Small intestine (tissue), 7 donors: ENCODE results near the gene XAB2. TPM values are rescaled to one million over a fixed set of nuclear protein-coding genes. Genes with fewer than 3 reads are reported as not detected.
A peak's percentile ranks its signal among the peaks of the same experiment; 100 is the strongest.

Source experiments
- DNase-seq, 2 donors: peaks; one replicate each; pipeline versions ENCODE4 v3.0.0 to v3.0.0-alpha.2; 2013
- FAIRE-seq: peaks from 2 replicates; lab custom pipeline; 2012; peaks lifted over from hg19 to GRCh38; lab: Jason Lieb, UNC
- H3K27ac ChIP-seq, 3 donors: one replicate each; pipeline ENCODE4 v1.5.1; 2013; ENCODE audit warnings: low read length in 2 of 3, mild to moderate bottlenecking in 2 of 3, control low read depth in 1 of 3, inconsistent platforms in 1 of 3, low read depth in 1 of 3, moderate library complexity in 1 of 3
- H3K27me3 ChIP-seq, 3 donors: one replicate each; pipeline ENCODE4 v1.6.1; 2013; ENCODE audit warnings: low read length in 3 of 3, inconsistent platforms in 1 of 3; ENCODE audit not compliant: control insufficient read depth in 3 of 3, insufficient read depth in 3 of 3
- H3K36me3 ChIP-seq, 3 donors: one replicate each; pipeline ENCODE4 v1.6.1; 2013; ENCODE audit warnings: low read length in 3 of 3, inconsistent platforms in 1 of 3, low read depth in 1 of 3, mild to moderate bottlenecking in 1 of 3, moderate library complexity in 1 of 3; ENCODE audit not compliant: control insufficient read depth in 3 of 3, insufficient read depth in 2 of 3
- H3K4me1 ChIP-seq, 3 donors: one replicate each; pipeline ENCODE4 v1.6.1; 2013; ENCODE audit warnings: low read length in 2 of 3, inconsistent platforms in 1 of 3, low read depth in 1 of 3, mild to moderate bottlenecking in 1 of 3, moderate library complexity in 1 of 3; ENCODE audit not compliant: control insufficient read depth in 3 of 3, insufficient read depth in 2 of 3
- H3K4me3 ChIP-seq, 3 donors: one replicate each; pipeline ENCODE4 v1.5.1; 2013; ENCODE audit warnings: low read length in 3 of 3, control low read depth in 1 of 3, inconsistent platforms in 1 of 3, low read depth in 1 of 3, mild to moderate bottlenecking in 1 of 3, moderate library complexity in 1 of 3
- H3K9me3 ChIP-seq, 2 donors: one replicate each; pipeline ENCODE4 v1.6.1; 2013; ENCODE audit warnings: low read depth in 1 of 2, low read length in 1 of 2; ENCODE audit not compliant: control insufficient read depth in 2 of 2, insufficient read depth in 1 of 2
- WGBS, 3 donors: extraction: QIAGEN DNeasy Blood & Tissue Kit; methylation state at CpG; one replicate each; pipeline ENCODE4 v1.1.7; 2013; 5-methylcytosine and 5-hydroxymethylcytosine counted together
- polyA plus RNA-seq, 4 donors: library from polyadenylated mRNA; stranded (reverse) in 3 of 4; unstranded in 1 of 4; fragments of 200-250 nt in 3 of 4; fragments of 120-200 nt in 1 of 4; gene quantifications; one replicate each; pipeline versions ENCODE4 v1.2.1 to v1.2.3, GENCODE V29; 2013
- donor health status: healthy with polysubstance abuse.
- donor health status: control.
- donor health status: control.
- donor health status: Bipolar disorder and iron deficiency.
- donor health status: healthy.

The XAB2 gene
- polyA plus RNA-seq, 4 donors: 24.3 to 31.8 (median 29.3) TPM

DNA sequence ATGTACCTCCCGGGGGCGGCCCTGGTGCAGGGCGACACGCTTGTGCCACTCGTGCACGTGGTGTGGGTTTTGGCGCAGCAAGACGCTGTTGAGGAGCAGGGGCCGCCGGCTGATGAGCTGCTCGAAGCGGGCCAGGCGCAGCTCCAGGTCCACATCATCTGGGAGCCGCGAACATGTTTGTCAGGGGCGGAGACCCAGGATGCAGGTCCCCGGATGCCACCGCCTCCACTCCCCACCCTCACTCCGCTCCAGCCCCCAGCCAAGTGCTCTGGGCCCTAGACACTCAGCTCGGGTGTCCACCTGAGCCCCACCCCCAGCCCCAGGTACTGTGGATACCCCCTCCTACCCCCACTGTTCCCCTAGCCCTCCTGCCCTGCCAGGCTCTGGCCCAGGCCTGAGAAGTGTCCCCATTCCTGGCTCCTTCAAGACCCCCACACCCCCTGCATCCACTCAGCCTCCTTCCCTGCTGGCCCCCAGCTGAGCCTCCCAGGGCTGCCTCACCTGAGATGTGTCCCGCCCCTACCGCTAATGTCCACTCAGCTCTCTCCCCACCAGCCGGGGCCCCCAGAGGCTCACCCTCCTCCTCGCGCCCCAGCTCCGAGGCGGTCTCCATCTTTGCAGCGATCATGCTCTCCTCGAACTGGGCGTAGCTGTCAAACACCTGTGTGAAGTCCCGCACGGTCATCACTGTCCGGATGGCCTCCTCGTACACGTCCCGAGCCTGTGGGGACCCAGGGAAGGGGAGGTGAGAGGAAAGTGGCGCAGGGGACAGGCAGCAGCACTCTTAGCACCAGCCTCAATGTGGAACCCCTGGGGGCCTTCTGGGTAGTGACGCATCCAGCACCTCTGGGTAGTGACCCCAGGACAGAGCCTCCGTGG is 5.4 kb downstream of the XAB2 start:
- 93 to 94% (median 94%) methylated on average over 39 of the region's 39 CpGs for WGBS, 3 donors
- H3K27me3 ChIP-seq: no peaks in the 10 kb centered on the region
- no peak overlapping the region for H3K27ac ChIP-seq
- peaks cover 18 to 91% (median 19%) of the 10 kb centered on the region in 3 donors for H3K36me3 ChIP-seq
- DNase-seq: no peak
- no peak overlapping the region for H3K4me3 ChIP-seq
- FAIRE-seq: no peak
- H3K4me1 ChIP-seq: peaks cover 3 to 9% (median 8%) of the 10 kb centered on the region in 3 donors
- H3K9me3 ChIP-seq: no peaks in the 10 kb centered on the region

GRCh38 chr19:7622933-7623685 is 6.2 kb downstream of the XAB2 start:
- H3K27ac ChIP-seq: no peak overlapping the region
- FAIRE-seq (no peak), DNase-seq (no peak)
- H3K36me3 ChIP-seq: peaks cover 18 to 98% (median 19%) of the 10 kb centered on the region in 3 donors
- H3K4me1 ChIP-seq: peaks cover 0 to 8% (median 3%) of the 10 kb centered on the region in 3 donors
- no peaks in the 10 kb centered on the region for H3K27me3 ChIP-seq
- WGBS, 3 donors: 79 to 88% (median 87%) methylated on average over 16 of the region's 16 CpGs
- H3K9me3 ChIP-seq: no peaks in the 10 kb centered on the region
- H3K4me3 ChIP-seq: no peak overlapping the region

GRCh38 chr19:7620442-7621412 is 8.6 kb downstream of the XAB2 start:
- H3K36me3 ChIP-seq: peaks cover 25 to 95% (median 25%) of the 10 kb centered on the region in 3 donors
- WGBS, 3 donors: 94% methylated on average over 51 to 57 of the region's 57 CpGs
- H3K9me3 ChIP-seq: no peaks in the 10 kb centered on the region
- no peak for DNase-seq
- H3K4me3 ChIP-seq: no peak overlapping the region
- FAIRE-seq: no peak
- no peak overlapping the region for H3K27ac ChIP-seq
- H3K4me1 ChIP-seq: peaks cover 0 to 8% (median 3%) of the 10 kb centered on the region in 3 donors
- no peaks in the 10 kb centered on the region for H3K27me3 ChIP-seq

DNA sequence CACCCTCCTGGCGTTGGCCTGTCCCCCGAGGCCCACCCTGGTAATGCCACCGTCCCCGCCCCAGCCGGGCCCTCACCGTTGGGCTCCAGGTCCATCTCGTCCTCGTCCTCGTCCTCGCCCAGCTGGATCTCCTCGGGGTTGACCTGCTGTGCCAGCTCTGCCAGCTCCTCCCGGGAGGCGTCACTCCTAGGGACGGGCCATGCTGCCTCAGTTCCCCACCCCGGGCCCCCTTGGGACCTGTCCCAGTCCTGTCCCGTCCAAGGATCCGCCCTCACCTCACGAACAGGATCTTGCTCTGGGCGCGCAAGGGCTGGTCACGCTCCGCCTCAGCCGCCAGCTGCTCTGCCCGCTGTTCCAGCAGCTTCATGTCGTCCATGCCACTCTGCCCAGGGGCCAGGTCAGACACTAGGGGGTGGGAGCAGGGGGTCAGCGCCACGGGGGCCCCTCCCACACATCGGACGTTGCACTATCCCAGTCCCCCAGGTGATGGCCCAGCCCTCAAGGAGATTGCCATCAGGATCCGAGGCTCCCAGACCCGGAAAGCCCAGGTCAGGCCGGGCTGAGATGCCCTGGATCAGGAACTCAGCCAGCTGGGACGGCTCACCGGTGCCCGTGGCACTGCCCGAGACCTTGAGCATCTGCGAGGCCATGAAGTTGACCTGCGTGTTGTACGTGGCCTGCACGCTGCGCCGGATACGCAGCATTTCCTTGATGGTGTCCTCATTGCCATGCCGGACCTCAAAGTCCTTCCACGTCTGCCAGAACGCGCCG is 9.5 kb downstream of the XAB2 start:
- Histone ChIP-seq H3K27ac (peak overlapping the region in 2 of 3 donors; percentile 56 to 76), H3K27me3 (no peaks in the 10 kb centered on the region), H3K36me3 (peaks cover 25 to 92% (median 30%) of the 10 kb centered on the region in 3 donors), H3K9me3 (no peaks in the 10 kb centered on the region), H3K4me3 (no peak overlapping the region), H3K4me1 (peaks cover 0 to 8% (median 3%) of the 10 kb centered on the region in 3 donors)
- WGBS, 3 donors: 68 to 87% (median 79%) methylated on average over 39 to 48 of the region's 48 CpGs
- DNase-seq: no peak
- FAIRE-seq: no peak

GRCh38 chr19:7618771-7619510 is 10.4 kb downstream of the XAB2 start:
- DNase-seq (peak; percentile 42 to 94), FAIRE-seq (no peak)
- H3K36me3 ChIP-seq: peaks cover 25 to 89% (median 25%) of the 10 kb centered on the region in 3 donors
- 14 to 64% (median 38%) methylated on average over 19 to 21 of the region's 21 CpGs for WGBS, 3 donors
- no peaks in the 10 kb centered on the region for H3K9me3 ChIP-seq
- no peaks in the 10 kb centered on the region for H3K27me3 ChIP-seq
- H3K27ac ChIP-seq: peak overlapping the region in 2 of 3 donors; percentile 76 to 85
- peaks cover 0 to 8% (median 3%) of the 10 kb centered on the region in 3 donors for H3K4me1 ChIP-seq
- no peak overlapping the region for H3K4me3 ChIP-seq

GRCh38 chr19:7618348-7618747 is 11.0 kb downstream of the XAB2 start:
- Histone ChIP-seq H3K4me3 (no peak overlapping the region), H3K4me1 (peaks cover 0 to 8% (median 3%) of the 10 kb centered on the region in 3 donors), H3K27ac (peak overlapping the region in 2 of 3 donors; percentile 76 to 85), H3K36me3 (peaks cover 24 to 89% (median 25%) of the 10 kb centered on the region in 3 donors), H3K27me3 (no peaks in the 10 kb centered on the region), H3K9me3 (no peaks in the 10 kb centered on the region)
- WGBS, 3 donors: 63 to 77% (median 66%) methylated on average over 4 of the region's 4 CpGs
- DNase-seq (no peak), FAIRE-seq (no peak)

DNA sequence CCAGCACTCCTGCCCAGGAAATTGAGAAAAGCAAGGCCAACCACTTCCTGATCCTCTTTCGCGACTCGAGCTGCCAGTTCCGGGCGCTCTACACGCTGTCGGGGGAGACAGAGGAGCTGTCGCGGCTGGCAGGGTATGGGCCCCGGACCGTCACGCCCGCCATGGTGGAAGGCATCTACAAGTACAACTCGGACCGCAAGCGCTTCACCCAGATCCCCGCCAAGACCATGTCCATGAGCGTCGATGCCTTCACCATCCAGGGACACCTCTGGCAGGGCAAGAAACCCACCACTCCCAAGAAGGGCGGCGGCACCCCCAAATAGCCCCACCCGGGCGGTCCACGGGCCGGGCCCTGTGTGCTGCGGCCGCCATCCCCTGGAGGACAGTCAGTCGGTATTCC is 11.6 kb downstream of the XAB2 start:
- H3K27me3 ChIP-seq: no peaks in the 10 kb centered on the region
- H3K4me1 ChIP-seq: peaks cover 0 to 8% (median 3%) of the 10 kb centered on the region in 3 donors
- FAIRE-seq (no peak), DNase-seq (no peak)
- peaks cover 19 to 87% (median 25%) of the 10 kb centered on the region in 3 donors for H3K36me3 ChIP-seq
- H3K4me3 ChIP-seq: no peak overlapping the region
- no peaks in the 10 kb centered on the region for H3K9me3 ChIP-seq
- 88 to 90% (median 89%) methylated on average over 28 of the region's 28 CpGs for WGBS, 3 donors
- H3K27ac ChIP-seq: no peak overlapping the region
